Kidney (tissue), 14 donors: ENCODE results near the gene LRRTM3. TPM values are rescaled to one million over a fixed set of nuclear protein-coding genes. Genes with fewer than 3 reads are reported as not detected.

Experiments used
- DNase-seq, 5 donors: peaks; one replicate each; pipeline ENCODE4 v3.0.0-alpha.2; 2013 to 2020
- FAIRE-seq: peaks from 2 replicates; lab custom pipeline; 2012; peaks lifted over from hg19 to GRCh38; lab: Jason Lieb, UNC
- H3K27ac ChIP-seq, 2 donors: one replicate each; pipeline ENCODE4 v1.7.0; 2013; ENCODE audit warnings: low read depth in 2 of 2, low read length in 2 of 2, inconsistent platforms in 1 of 2
- H3K27me3 ChIP-seq: one replicate; pipeline ENCODE4 v1.7.1; 2013; ENCODE audit warnings: low read length, inconsistent platforms; ENCODE audit not compliant: control insufficient read depth, insufficient read depth
- H3K36me3 ChIP-seq, 3 donors: one replicate each; pipeline versions ENCODE4 v1.7.0 to v1.7.1; 2013; ENCODE audit warnings: low read length in 3 of 3, control low read depth in 1 of 3, inconsistent platforms in 1 of 3; ENCODE audit not compliant: insufficient read depth in 3 of 3, control insufficient read depth in 2 of 3
- H3K4me1 ChIP-seq, 3 donors: one replicate each; pipeline versions ENCODE4 v1.7.0 to v1.7.1; 2013; ENCODE audit warnings: low read length in 3 of 3, inconsistent platforms in 1 of 3, low read depth in 1 of 3; ENCODE audit not compliant: control insufficient read depth in 2 of 3, insufficient read depth in 2 of 3
- H3K4me3 ChIP-seq, 3 donors: one replicate each; pipeline versions ENCODE4 v1.7.0 to v1.8.1; 2013; ENCODE audit warnings: low read length in 3 of 3, control low read depth in 1 of 3, inconsistent platforms in 1 of 3
- H3K9ac ChIP-seq, 3 donors: one replicate each; pipeline versions ENCODE4 v1.7.0 to v1.7.1; 2013; ENCODE audit warnings: low read length in 3 of 3, control low read depth in 1 of 3, inconsistent platforms in 1 of 3
- H3K9me3 ChIP-seq, 3 donors: one replicate each; pipeline versions ENCODE4 v1.7.0 to v1.7.1; 2013; ENCODE audit warnings: low read length in 3 of 3, control low read depth in 1 of 3, inconsistent platforms in 1 of 3; ENCODE audit not compliant: control insufficient read depth in 2 of 3, insufficient read depth in 1 of 3
- intact Hi-C: fragments of 100-400 bp; cut with DNase I; formaldehyde crosslinking; loops from one replicate; pipeline ENCODE4 v1.11.1; 2022
- polyA plus RNA-seq: library from polyadenylated mRNA; stranded (reverse); fragments of 350-450 nt; fragmentation: Illumina TruSeq; extraction: RNeasy Lipid Tissue Mini Kit (QIAGEN cat#74804); gene quantifications from one replicate; pipeline ENCODE4 v1.2.3, GENCODE V29; 2014; ENCODE audit warnings: low read depth, low replicate concordance; ENCODE audit not compliant: insufficient read depth
- total RNA-seq: library from RNA; stranded (reverse); fragmentation: NEBNext Ultra II Directional; extraction: Animal tissue kit (Norgen Biotek cat#: 25700); gene quantifications from one replicate; pipeline ENCODE4 v1.2.1, GENCODE V29; 2021
- TF ChIP-seq, protein P1 (sequence below): IDR thresholded peaks from 3 replicates; pipeline ENCODE4 v1.5.1; 2012; ENCODE audit warnings: mild to moderate bottlenecking, moderate library complexity, borderline replicate concordance; ENCODE audit not compliant: insufficient read depth; ENCODE audit errors: extremely low read depth
- donor health status: control.
- donor health status: control.
- donor health status: control.
- donor health status: control.
- donor health status: control.
- donor health status: DM: yes; HTN: yes; CAD: no.
- donor health status: Normal renal cell carcinoma (clear cell type).

Gene LRRTM3
- total and polyA plus RNA-seq, 2 donors from 2014 or later, result 0.22 TPM; not detected in 1

DNA sequence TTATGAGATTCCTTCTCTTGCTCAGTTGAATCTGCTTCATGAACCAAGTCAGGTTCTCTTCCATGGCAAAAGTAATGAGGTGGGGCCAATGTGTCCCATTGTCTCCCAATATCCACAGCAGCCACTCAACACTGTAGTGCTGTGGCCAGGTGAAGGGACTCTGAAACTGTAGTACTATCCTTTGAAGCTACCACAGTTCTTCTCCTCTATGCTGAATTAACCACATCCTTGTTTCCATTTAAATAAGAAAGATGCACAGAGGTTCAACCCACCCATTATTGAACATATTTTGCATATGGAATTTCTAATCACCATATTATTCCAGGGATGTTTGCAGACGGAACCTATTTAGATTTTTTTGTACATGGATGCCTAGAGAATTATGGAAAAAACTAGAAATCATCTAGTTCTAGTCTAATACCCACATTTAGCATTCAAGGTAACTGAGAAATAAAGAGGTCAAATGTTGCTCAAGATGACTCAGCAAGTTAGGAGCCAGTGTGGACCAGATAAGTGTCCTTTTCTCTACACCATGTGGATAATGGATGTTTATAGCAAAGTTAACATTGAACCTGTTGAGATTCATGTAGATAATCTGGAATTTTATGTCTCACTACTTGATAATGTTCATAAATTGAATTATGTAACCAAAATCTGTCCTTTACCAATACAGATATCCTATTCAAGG, 64.5 kb downstream of the LRRTM3 start:
- TF ChIP-seq, protein P1, sequence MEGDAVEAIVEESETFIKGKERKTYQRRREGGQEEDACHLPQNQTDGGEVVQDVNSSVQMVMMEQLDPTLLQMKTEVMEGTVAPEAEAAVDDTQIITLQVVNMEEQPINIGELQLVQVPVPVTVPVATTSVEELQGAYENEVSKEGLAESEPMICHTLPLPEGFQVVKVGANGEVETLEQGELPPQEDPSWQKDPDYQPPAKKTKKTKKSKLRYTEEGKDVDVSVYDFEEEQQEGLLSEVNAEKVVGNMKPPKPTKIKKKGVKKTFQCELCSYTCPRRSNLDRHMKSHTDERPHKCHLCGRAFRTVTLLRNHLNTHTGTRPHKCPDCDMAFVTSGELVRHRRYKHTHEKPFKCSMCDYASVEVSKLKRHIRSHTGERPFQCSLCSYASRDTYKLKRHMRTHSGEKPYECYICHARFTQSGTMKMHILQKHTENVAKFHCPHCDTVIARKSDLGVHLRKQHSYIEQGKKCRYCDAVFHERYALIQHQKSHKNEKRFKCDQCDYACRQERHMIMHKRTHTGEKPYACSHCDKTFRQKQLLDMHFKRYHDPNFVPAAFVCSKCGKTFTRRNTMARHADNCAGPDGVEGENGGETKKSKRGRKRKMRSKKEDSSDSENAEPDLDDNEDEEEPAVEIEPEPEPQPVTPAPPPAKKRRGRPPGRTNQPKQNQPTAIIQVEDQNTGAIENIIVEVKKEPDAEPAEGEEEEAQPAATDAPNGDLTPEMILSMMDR, result no peak
- Histone ChIP-seq H3K4me1 (no peaks in the 10 kb centered on the region), H3K9ac (no peak overlapping the region), H3K27me3 (no peaks in the 10 kb centered on the region), H3K36me3 (no peaks in the 10 kb centered on the region), H3K4me3 (no peak overlapping the region), H3K27ac (no peak overlapping the region), H3K9me3 (no peaks in the 10 kb centered on the region)
- DNase-seq (no peak), FAIRE-seq (no peak)
- intact Hi-C loops, result no loop called here

DNA sequence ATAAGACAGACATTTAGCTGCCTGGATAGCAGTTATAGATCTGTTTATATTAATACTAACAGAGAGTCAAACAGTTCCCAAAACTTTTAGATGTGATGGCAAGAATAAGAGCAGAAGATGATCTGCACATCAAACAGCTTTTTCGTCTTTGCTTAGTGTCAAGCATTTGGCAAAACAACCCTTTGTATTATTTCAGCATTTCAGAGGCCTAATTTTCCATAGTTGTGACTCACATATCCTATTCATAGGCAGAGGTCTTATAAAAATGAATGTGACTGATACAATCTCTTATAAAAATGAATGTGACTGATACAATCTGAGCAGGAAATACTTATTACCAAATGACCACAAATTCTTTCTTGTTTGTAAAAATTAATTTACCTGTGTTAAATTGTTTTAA, 71.2 kb downstream of the LRRTM3 start:
- no peaks in the 10 kb centered on the region for H3K4me1 ChIP-seq
- no peak overlapping the region for H3K9ac ChIP-seq
- no peaks in the 10 kb centered on the region for H3K27me3 ChIP-seq
- TF ChIP-seq, protein P1, result no peak
- no peak for FAIRE-seq
- no peak overlapping the region for H3K27ac ChIP-seq
- no peak for DNase-seq
- intact Hi-C loops, result no loop called here
- no peaks in the 10 kb centered on the region for H3K9me3 ChIP-seq
- H3K4me3 ChIP-seq, result no peak overlapping the region
- no peaks in the 10 kb centered on the region for H3K36me3 ChIP-seq

DNA sequence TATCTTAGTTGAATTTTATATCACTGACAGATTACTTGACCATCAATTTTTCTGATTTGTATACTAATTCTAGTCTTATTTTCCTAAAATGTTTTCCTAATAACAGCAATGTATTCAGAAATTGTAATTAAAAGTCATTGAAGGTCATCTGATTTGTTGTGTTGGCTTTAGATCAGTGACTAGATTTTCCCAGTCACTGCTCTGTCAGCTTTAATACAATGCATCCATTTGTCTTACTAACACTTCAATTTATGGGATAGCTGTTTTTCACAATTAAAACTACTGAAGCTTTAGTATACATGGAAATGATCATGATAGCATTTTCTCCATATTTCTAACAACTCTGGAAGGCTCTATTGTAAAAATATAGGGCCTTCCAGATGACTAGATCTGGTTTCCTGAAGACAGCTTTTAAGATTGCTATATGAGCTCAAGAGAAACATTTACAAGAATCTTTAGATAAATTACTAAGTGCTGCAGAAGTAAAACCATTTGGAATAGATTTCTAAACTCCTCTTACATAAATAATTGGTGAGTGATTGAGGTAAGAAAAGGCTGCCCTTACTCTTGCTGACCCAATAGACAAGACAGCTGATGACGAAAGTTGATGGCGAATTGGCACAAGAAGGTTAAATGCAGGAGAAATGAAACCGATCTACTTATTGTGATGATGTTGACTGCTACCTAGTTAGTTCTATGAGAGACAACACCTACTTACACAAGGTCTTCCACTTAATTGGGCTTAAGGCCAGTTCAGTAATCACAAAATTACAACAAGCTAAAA, 74.1 kb downstream of the LRRTM3 start:
- Histone ChIP-seq H3K27ac (no peak overlapping the region), H3K4me3 (no peak overlapping the region), H3K27me3 (no peaks in the 10 kb centered on the region), H3K9ac (no peak overlapping the region), H3K9me3 (no peaks in the 10 kb centered on the region), H3K4me1 (no peaks in the 10 kb centered on the region), H3K36me3 (no peaks in the 10 kb centered on the region)
- TF ChIP-seq, protein P1, result no peak
- no peak for FAIRE-seq
- intact Hi-C loops, result no loop called here
- DNase-seq, result no peak
